GM18508 (cell line): ENCODE results near the gene LHX4.

Experiments
- ATAC-seq: cut with Tn5 transposase; IDR thresholded peaks from one replicate; pipeline ENCODE4 v1.9.1; 2021; ENCODE audit warnings: moderate number of reproducible peaks; ENCODE audit not compliant: insufficient read depth, unreplicated experiment

Gene LHX4

DNA sequence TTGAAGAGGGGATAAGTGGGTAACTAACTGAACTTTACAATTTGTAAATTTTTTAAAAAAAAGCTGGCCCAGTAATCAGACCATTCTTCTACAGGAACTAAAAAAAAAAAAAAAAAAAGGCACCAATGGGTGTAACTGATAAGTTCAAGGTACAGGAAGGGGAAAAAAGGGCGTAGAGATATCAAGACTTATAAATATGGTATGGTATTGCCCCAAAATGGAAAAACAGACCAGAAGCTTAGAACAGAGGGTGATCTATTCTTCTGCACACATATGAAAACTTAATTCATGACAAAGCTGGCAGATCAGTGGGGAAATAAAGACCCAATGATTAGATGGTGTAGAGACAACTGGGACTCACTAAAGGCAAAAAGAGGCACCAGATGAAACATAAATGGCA, 58.9 kb downstream of the LHX4 start:
- no peak for ATAC-seq

DNA sequence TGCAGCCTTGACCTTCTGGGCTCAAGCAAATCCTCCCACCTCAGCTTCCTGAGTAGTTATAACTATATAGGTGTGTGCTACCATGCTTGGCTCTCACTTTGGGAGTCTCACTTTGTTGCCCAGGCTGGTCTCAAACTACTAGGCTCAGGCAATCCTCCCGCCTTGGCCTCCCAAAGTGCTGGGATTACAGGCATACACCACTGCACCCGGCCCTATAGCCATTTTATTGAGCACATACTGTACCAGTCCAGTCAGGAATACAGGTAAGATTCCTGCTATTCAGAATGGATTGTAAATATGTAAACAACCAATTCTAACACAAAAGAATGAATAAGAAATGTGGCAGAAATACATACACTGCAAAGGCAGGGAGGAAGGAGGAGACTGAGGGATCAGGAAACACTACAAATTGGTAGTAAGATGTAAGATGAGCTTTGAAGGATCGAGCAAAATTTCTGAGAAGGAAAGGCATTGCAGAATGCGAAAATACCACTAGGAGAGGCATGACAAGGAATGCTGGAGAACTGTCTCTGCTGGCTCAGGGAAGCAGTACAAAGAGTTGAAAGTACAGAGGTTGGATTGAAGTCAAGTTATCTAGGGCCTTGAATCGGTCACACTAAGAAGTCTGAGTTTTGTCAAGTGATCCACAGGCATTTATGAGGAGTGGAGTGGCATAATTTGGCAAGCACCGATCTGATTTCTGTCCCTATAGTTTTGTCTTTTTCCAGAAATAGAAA, 60.4 kb downstream of the LHX4 start:
- ATAC-seq: no peak

DNA sequence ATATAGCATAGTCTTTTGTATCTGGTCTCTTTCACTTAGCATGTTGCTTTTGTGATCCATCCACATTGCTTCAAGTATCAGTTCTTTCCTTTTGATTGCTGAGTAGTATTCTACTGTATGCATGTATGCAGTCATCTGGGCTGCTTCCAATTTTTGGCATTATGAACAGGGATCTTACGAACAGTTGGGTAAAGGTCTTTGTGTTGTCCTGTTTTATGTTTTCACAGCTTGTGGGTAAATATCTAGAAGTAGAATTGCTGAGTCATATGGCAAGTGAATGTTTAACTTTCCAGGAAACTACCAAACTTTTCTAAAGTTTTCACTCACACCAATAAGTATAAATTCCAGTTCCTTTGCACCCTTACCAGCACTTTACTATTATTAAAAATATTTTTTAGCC, 60.9 kb downstream of the LHX4 start:
- no peak for ATAC-seq

DNA sequence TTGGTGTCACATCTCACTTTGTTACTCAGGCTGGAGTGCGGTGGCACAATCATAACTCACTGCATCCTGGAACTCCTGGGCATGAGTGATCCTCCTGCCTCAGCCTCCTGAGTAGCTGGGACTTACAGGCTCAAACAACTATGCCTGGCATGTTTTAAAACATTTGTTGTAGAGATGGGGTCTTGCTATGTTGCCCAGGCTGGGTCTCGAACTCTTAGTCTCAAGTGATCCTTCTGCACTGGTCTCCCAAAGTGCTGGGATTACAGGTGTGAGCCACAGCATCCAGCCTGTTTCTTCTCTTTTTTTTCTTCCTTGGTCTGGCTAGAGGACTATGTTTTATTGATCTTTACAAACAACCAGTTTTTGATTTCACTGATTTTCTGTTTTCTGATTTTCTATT, 64.6 kb downstream of the LHX4 start:
- ATAC-seq: no peak

DNA sequence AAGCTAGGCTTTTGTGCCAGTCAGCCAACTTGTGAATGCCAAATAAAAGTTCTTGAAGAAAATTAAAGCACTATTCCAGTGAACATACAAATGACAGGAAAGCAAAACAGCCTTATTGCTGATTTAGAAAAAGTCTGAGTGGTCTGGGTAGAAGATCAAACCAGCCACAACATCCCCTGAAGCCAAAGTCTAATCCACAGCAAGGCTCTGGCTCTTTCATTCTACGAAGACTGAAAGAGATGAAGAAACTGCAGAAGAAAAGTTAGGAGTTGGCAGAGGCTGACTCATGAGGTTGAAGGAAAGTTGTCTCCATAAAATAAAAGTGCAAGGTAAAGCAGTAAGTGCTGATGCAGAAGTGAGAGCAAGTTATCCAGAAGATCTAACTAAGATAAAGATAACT, 65.9 kb downstream of the LHX4 start:
- no peak for ATAC-seq

DNA sequence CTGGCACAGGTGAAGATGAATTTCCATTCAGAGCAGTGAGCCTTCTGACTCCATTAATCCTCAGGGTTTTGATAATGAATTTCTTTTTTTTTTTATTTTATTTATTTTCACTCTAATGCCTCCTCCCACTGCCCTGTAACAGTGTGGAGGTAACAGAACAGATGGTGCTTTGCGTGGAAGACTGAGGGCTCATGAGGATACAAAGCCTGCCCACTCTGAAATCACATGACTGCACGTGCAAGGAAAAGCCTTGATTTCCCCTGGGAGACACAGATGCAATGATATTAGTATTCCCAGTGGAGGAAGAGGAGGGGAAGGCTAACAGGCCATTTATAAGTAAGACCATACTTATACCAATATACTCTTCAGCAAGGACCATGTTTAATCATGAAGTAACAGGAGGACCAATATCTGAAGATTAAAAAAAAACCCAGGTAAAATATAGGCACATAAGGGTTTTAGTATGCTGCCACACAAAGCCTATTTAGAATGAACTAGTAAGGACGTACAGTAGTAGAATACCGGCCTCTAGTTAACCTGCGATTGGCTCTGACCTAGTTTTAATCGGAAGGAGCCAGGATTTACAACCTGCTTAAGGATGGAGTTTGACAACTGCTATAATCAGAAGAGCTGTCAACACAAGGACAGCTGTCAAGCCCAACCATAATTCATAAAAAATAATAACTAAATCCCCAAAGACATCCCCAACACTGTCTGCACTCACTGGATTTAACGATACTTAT, 69.6 kb downstream of the LHX4 start:
- ATAC-seq: no peak

DNA sequence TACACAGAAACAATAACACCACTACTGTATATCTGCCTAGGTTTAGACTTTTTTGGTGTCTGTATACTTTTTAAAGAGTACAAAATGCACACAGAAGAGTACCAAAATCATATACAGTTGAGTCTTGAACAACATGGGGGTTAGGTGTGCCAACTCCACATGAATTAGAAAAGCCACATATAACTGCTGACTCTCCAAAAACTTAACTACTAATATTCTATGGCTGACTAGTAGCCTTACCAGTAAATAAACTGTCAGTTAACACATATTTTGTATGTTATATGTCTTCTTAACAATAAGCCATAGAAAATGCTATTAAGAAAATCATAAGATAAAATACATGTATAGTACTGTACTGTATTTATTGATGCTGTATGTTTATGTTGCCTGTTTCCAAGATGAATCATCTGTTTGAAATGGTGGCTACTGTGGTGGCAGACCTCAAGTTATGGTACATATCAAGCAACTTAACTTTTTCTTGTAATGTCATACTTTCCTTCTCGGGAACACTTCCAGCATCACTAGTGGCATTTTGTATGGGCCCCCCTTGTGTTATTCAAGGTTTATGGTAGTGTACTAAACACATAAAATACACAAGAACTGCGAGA, 71.2 kb downstream of the LHX4 start:
- no peak for ATAC-seq

DNA sequence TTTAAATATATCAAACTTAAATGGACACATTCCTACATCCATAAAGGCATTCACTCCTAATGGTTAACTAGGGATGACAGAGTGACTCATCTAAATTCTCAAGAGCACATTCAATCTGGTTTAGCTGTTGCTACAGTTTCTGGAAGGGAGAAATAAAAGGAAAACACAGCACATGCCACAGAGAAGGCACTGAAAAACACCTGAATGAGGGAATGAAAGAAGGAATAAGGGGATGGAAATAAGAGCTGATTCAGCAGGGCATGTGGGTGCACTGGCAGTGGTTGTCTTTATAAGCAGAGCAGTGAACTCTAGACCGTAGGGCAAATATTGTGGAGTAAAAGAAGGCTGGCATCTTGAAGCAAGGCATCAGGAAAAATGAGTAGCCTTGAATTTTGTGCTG, 79.3 kb downstream of the LHX4 start:
- no peak for ATAC-seq

DNA sequence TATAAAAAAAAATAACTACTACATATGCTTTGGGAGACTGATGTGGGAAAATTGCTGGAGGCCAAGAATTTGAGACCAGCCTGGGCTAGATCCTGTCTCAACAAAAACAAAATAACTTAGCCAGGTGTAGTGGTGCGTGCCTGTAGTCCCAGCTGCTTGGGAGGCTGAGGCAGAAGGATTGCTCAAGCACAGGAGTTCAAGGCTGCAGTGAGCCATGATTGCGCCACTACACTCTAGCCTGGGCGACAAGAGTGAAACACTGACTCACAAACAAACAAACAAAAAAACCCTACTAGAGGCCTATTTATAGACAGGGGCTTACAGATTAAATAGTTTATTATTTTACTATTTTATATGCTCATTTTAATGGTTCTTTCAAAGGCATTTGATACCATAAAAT, 80.0 kb downstream of the LHX4 start:
- no peak for ATAC-seq

DNA sequence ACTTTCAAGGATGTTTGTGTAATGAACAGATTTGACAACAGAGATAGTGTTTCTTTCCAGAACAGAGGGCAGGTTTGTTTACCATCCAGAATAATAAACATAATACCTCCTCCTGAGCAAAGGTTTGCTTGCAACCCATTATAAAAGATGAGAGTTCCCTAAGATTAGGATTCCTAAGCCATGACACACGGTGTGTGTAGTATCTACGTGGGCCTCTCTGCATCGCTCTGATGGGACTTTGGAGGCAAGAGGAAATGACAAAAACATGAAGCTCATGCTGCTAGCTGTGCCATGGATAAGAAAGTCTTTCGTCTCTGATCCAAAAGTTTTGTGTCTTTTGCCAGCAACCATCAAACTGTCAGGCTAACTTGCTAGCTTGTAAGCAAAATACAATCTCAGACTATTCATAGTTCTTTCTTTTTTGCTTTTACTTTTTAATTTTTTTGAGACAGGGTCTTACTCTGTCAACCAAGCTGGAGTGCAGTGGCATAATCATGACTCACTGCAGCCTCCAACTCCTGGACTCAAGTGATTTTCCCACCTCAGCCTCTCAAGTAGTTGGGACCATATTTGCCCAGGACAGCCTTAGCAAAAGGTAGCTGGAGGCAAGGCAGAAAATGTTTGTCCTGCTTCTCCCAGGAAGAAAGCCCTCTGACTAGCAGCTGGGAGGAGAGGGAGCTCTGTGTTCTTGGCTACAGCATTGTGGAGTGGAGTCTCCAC, 81.1 kb downstream of the LHX4 start:
- ATAC-seq: no peak

DNA sequence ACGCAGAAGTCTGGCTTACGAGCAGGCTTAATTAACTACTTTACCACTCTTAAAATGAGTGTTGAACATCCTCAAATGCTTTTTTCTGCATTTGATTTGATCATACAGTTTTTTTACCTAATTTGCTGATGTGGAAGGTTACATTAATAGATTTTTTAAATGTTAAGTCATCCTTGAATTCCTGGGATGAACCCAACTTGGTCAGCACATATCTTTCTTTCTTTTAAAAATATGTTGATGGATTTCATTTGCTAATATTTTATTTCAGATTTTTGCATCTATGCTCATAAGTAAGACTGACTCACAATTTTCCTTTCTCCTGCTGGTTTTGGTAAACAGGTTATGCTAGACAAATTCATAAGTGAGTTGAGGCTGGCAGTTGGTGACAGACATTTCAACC, 82.9 kb downstream of the LHX4 start:
- ATAC-seq: no peak

DNA sequence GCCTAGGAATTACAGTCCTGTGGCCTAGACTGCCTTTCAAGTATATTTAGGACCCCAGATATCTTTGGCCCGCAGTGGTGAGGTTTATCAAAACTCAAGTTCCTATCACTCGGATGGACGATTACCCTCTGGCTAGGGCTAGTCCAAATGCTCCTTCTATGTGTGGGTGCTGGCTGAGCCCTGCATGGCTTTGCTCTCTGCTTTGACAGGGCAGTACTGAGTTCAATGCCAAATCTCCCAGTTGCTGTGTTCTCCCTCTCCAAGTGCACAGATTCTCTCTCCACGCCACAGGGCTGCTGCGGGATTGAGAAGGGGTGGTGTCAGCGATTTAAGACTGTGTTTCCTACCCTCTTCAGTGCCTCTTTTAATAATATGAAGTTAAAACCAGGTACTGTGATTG, 97.0 kb downstream of the LHX4 start:
- ATAC-seq: no peak
